Measurements from ENCODE around the gene NUTM1.
A peak's percentile ranks its signal among the peaks of the same experiment; 100 is the strongest.

NUTM1 gene

GRCh38 chr15:34323217-34323616 is 19.9 kb upstream of the NUTM1 start:
- TF ChIP-seq Cebpa-rat (IDR thresholded peaks at IDR 0.05) = no peak
- Histone ChIP-seq H3K4me3 (no peak overlapping the region), H3K4me2 (no peak overlapping the region), H3K27me3 (no peaks in the 10 kb centered on the region), H3K36me3 (no peaks in the 10 kb centered on the region; the same call in 1 of the 2 replicates), H4K20me1 (no peaks in the 10 kb centered on the region), H3K4me1 (peaks cover 25% of the 10 kb centered on the region), H3K9me3 (peaks cover 8% of the 10 kb centered on the region), H3K27ac (no peak overlapping the region), H3K9ac (no peak overlapping the region)

- Histone ChIP-seq H3K4me2 (no peak overlapping the region), H3K27ac (no peak overlapping the region), H4K20me1 (no peaks in the 10 kb centered on the region), H3K9me3 (peaks cover 8% of the 10 kb centered on the region), H3K27me3 (no peaks in the 10 kb centered on the region), H3K4me3 (no peak overlapping the region), H3K36me3 (no peaks in the 10 kb centered on the region; the same call in 1 of the 2 replicates), H3K9ac (no peak overlapping the region), H3K4me1 (peaks cover 17% of the 10 kb centered on the region)
- no peak for TF ChIP-seq Cebpa-rat (IDR thresholded peaks at IDR 0.05)
Observed at GRCh38 chr15:34324933-34325332, 18.2 kb upstream of the NUTM1 start.

- Histone ChIP-seq H4K20me1 (no peaks in the 10 kb centered on the region), H3K4me3 (no peak overlapping the region), H3K4me1 (peaks cover 17% of the 10 kb centered on the region), H3K27ac (no peak overlapping the region), H3K36me3 (no peaks in the 10 kb centered on the region; the same call in 1 of the 2 replicates), H3K9ac (no peak overlapping the region), H3K27me3 (no peaks in the 10 kb centered on the region), H3K4me2 (no peak overlapping the region), H3K9me3 (peaks cover 8% of the 10 kb centered on the region)
- TF ChIP-seq Cebpa-rat (IDR thresholded peaks at IDR 0.05) = no peak
Observed at GRCh38 chr15:34325368-34325767, 17.7 kb upstream of the NUTM1 start.

GRCh38 chr15:34327906-34328305 is 15.2 kb upstream of the NUTM1 start:
- H3K9me3 ChIP-seq = peaks cover 8% of the 10 kb centered on the region
- H3K9ac ChIP-seq = no peak overlapping the region
- no peak for TF ChIP-seq Cebpa-rat (IDR thresholded peaks at IDR 0.05)
- no peaks in the 10 kb centered on the region; the same call in 1 of the 2 replicates for H3K36me3 ChIP-seq
- no peak overlapping the region for H3K27ac ChIP-seq
- no peaks in the 10 kb centered on the region for H4K20me1 ChIP-seq
- no peak overlapping the region for H3K4me3 ChIP-seq
- peaks cover 29% of the 10 kb centered on the region for H3K4me1 ChIP-seq
- H3K4me2 ChIP-seq = peak overlapping the region; percentile 40
- no peaks in the 10 kb centered on the region for H3K27me3 ChIP-seq

DNA sequence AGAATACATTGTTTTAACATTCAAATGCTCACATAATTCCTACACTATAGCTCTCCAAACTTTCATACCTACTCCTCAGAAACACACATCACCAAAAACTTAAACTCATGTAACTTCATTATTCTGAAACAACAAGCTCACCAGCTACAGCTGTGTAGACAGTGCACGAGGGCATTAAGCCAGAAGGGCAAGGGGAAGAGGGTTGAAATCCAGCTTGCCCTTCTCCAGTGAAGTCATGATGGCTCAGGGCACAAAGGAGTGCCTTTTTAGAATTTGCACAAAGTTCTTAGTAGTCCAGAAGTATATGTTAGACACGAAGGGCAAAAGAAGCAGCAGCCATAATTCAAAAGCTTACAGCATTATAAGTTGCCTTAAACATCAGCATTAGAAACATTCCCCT is 14.1 kb upstream of the NUTM1 start:
- no peak overlapping the region for H3K4me2 ChIP-seq
- no peak for TF ChIP-seq Cebpa-rat (IDR thresholded peaks at IDR 0.05)
- no peaks in the 10 kb centered on the region for H3K36me3 ChIP-seq
- H3K9ac ChIP-seq = no peak overlapping the region
- no peak overlapping the region for H3K27ac ChIP-seq
- H4K20me1 ChIP-seq = no peaks in the 10 kb centered on the region
- H3K9me3 ChIP-seq = no peaks in the 10 kb centered on the region
- H3K4me1 ChIP-seq = peaks cover 40% of the 10 kb centered on the region
- H3K27me3 ChIP-seq = no peaks in the 10 kb centered on the region
- no peak overlapping the region for H3K4me3 ChIP-seq

DNA sequence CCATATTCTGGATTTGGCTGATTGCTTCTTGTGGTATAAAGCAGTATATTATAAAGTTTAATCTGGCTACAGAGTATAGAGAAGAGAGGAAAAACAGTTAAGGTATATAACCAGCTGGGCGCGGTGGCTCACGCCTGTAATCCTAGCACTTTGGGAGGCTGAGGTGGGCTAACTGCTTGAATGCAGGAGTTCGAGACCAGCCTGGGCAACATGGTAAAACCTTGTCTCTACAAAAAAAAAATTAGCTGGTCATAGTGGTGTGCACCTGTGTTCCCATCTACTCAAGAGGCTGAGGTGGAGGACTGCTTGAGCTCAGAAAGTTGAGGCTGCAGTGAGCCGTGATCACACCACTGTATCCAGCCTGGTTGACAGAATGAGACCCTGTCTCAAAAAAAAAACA is 12.8 kb upstream of the NUTM1 start:
- Histone ChIP-seq H3K9ac (no peak overlapping the region), H3K4me2 (no peak overlapping the region), H3K27me3 (no peaks in the 10 kb centered on the region), H3K36me3 (no peaks in the 10 kb centered on the region), H3K4me1 (peaks cover 53% of the 10 kb centered on the region), H3K9me3 (no peaks in the 10 kb centered on the region), H4K20me1 (no peaks in the 10 kb centered on the region), H3K4me3 (no peak overlapping the region), H3K27ac (no peak overlapping the region)
- TF ChIP-seq Cebpa-rat (IDR thresholded peaks at IDR 0.05) = no peak

GRCh38 chr15:34331809-34332208 is 11.3 kb upstream of the NUTM1 start:
- H3K27ac ChIP-seq = no peak overlapping the region
- H3K4me1 ChIP-seq = peaks cover 68% of the 10 kb centered on the region
- H3K4me2 ChIP-seq = no peak overlapping the region
- H3K9ac ChIP-seq = no peak overlapping the region
- no peak for TF ChIP-seq Cebpa-rat (IDR thresholded peaks at IDR 0.05)
- no peaks in the 10 kb centered on the region for H3K36me3 ChIP-seq
- H4K20me1 ChIP-seq = no peaks in the 10 kb centered on the region
- H3K4me3 ChIP-seq = no peak overlapping the region
- H3K9me3 ChIP-seq = no peaks in the 10 kb centered on the region
- H3K27me3 ChIP-seq = no peaks in the 10 kb centered on the region

DNA sequence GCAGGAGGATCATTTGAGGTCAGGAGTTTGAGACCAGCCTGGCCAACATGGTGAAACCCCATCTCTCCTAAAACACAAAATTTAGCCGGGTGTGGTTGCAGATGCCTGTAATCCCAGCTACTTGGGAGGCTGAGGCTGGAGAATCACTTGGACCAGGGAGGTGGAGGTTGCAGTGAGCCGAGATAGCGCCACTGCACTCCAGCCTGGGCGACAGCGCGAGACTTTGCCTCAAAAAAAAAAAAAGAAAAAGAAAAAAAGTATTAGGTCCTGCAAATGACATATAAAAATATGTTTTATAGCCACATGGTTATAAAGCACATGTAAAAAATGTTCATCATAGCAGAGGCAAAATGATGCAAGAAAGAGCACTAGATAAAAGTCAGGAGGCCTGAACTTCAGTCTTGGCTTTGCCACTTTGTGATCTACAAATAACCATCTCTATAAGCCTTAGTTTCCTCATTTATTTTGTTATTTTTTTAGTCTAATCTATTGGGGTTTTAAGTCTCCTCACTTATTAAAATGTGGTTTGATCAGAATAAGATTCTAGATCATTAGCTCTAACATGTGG is 10.5 kb upstream of the NUTM1 start:
- peak overlapping the region; percentile 95 for H3K4me2 ChIP-seq
- TF ChIP-seq Cebpa-rat (IDR thresholded peaks at IDR 0.05) = no peak
- H3K9ac ChIP-seq = no peak overlapping the region
- H3K4me3 ChIP-seq = no peak overlapping the region
- no peaks in the 10 kb centered on the region for H4K20me1 ChIP-seq
- no peaks in the 10 kb centered on the region for H3K9me3 ChIP-seq
- peaks cover 67% of the 10 kb centered on the region for H3K4me1 ChIP-seq
- H3K27ac ChIP-seq = no peak overlapping the region
- no peaks in the 10 kb centered on the region for H3K27me3 ChIP-seq
- H3K36me3 ChIP-seq = no peaks in the 10 kb centered on the region

DNA sequence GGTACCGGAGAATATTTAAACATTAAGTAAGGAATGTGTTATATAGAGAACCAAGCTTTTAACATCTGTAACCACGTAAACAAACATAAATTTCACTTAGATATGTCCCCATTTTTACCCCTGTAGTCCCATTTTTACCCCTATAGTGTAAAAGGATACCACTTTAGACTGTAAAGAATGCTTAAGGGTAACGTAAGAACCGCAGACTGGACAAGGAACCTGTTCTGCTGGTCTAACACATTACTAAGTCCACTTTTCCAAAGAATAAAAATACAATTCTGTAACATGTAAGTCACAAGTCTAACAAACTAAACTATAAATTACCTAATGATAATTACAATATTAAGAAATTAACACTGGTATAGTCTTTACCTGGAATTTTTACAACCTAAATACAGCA is 8.4 kb upstream of the NUTM1 start:
- H4K20me1 ChIP-seq = no peaks in the 10 kb centered on the region
- peaks cover 72% of the 10 kb centered on the region for H3K4me1 ChIP-seq
- H3K4me3 ChIP-seq = peak overlapping the region; percentile 86
- no peak for TF ChIP-seq Cebpa-rat (IDR thresholded peaks at IDR 0.05)
- H3K27ac ChIP-seq = peak overlapping the region; percentile 70
- no peaks in the 10 kb centered on the region for H3K27me3 ChIP-seq
- peak overlapping the region; percentile 20; the same call in 1 of the 2 replicates for H3K9ac ChIP-seq
- no peaks in the 10 kb centered on the region for H3K36me3 ChIP-seq
- peak overlapping the region; percentile 95 for H3K4me2 ChIP-seq
- H3K9me3 ChIP-seq = no peaks in the 10 kb centered on the region

- peak overlapping the region; percentile 95 for H3K4me2 ChIP-seq
- no peaks in the 10 kb centered on the region for H3K9me3 ChIP-seq
- peak overlapping the region; percentile 86 for H3K4me3 ChIP-seq
- H3K27me3 ChIP-seq = no peaks in the 10 kb centered on the region
- peaks cover 4% of the 10 kb centered on the region; the same call in 1 of the 2 replicates for H3K36me3 ChIP-seq
- H3K27ac ChIP-seq = peak overlapping the region; percentile 70
- peak overlapping the region; percentile 65 for H3K9ac ChIP-seq
- peaks cover 80% of the 10 kb centered on the region for H3K4me1 ChIP-seq
- TF ChIP-seq Cebpa-rat (IDR thresholded peaks at IDR 0.05) = no peak
- no peaks in the 10 kb centered on the region for H4K20me1 ChIP-seq
Observed at GRCh38 chr15:34335176-34336032, 7.7 kb upstream of the NUTM1 start.
